ENCODE measurements around the gene CTSK. TPM values are rescaled to one million over a fixed set of nuclear protein-coding genes. Genes with fewer than 3 reads are reported as not detected.

CTSK gene
- total RNA-seq, 1 donor from 2014 or later, result 51.6 TPM

- H3K36me3 Mint-ChIP-seq (ENCODE audit: unreplicated experiment), result peaks cover 24% of the 10 kb centered on the region
- TF ChIP-seq CTCF (IDR thresholded peaks at IDR 0.05), result no peak
- H3K4me3 Mint-ChIP-seq (ENCODE audit: unreplicated experiment), result no peak overlapping the region
- no peaks in the 10 kb centered on the region for H3K27me3 Mint-ChIP-seq (ENCODE audit: unreplicated experiment)
- no peaks in the 10 kb centered on the region for H3K9me3 Mint-ChIP-seq (ENCODE audit: unreplicated experiment)
- no peak overlapping the region for H3K27ac Mint-ChIP-seq (ENCODE audit: unreplicated experiment)
- no peak for DNase-seq (ENCODE audit: extremely low spot score, unreplicated experiment)
- no peaks in the 10 kb centered on the region for H3K4me1 Mint-ChIP-seq (ENCODE audit: unreplicated experiment)
Observed at GRCh38 chr1:150791585-150791984, 16.5 kb downstream of the CTSK start.

GRCh38 chr1:150789396-150789795 lies 18.7 kb downstream of the CTSK start:
- Mint-ChIP-seq H3K9me3 (ENCODE audit: unreplicated experiment) (no peaks in the 10 kb centered on the region), H3K36me3 (ENCODE audit: unreplicated experiment) (peaks cover 10% of the 10 kb centered on the region), H3K27me3 (ENCODE audit: unreplicated experiment) (no peaks in the 10 kb centered on the region), H3K4me1 (ENCODE audit: unreplicated experiment) (no peaks in the 10 kb centered on the region), H3K4me3 (ENCODE audit: unreplicated experiment) (no peak overlapping the region), H3K27ac (ENCODE audit: unreplicated experiment) (no peak overlapping the region)
- TF ChIP-seq CTCF (IDR thresholded peaks at IDR 0.05), result no peak
- DNase-seq (ENCODE audit: extremely low spot score, unreplicated experiment), result no peak

- Mint-ChIP-seq H3K4me3 (ENCODE audit: unreplicated experiment) (no peak overlapping the region), H3K27ac (ENCODE audit: unreplicated experiment) (no peak overlapping the region), H3K4me1 (ENCODE audit: unreplicated experiment) (no peaks in the 10 kb centered on the region), H3K9me3 (ENCODE audit: unreplicated experiment) (no peaks in the 10 kb centered on the region), H3K36me3 (ENCODE audit: unreplicated experiment) (peaks cover 7% of the 10 kb centered on the region), H3K27me3 (ENCODE audit: unreplicated experiment) (no peaks in the 10 kb centered on the region)
- no peak for DNase-seq (ENCODE audit: extremely low spot score, unreplicated experiment)
- TF ChIP-seq CTCF (IDR thresholded peaks at IDR 0.05), result no peak
Observed at GRCh38 chr1:150788946-150789345, 19.1 kb downstream of the CTSK start.

- no peaks in the 10 kb centered on the region for H3K27me3 Mint-ChIP-seq (ENCODE audit: unreplicated experiment)
- H3K9me3 Mint-ChIP-seq (ENCODE audit: unreplicated experiment), result no peaks in the 10 kb centered on the region
- no peaks in the 10 kb centered on the region for H3K4me1 Mint-ChIP-seq (ENCODE audit: unreplicated experiment)
- TF ChIP-seq CTCF (IDR thresholded peaks at IDR 0.05), result no peak
- DNase-seq (ENCODE audit: extremely low spot score, unreplicated experiment), result no peak
- H3K4me3 Mint-ChIP-seq (ENCODE audit: unreplicated experiment), result no peak overlapping the region
- no peak overlapping the region for H3K27ac Mint-ChIP-seq (ENCODE audit: unreplicated experiment)
- peaks cover 7% of the 10 kb centered on the region for H3K36me3 Mint-ChIP-seq (ENCODE audit: unreplicated experiment)
Observed at GRCh38 chr1:150787455-150787854, 20.6 kb downstream of the CTSK start.

- H3K9me3 Mint-ChIP-seq (ENCODE audit: unreplicated experiment), result no peaks in the 10 kb centered on the region
- DNase-seq (ENCODE audit: extremely low spot score, unreplicated experiment), result no peak
- H3K27ac Mint-ChIP-seq (ENCODE audit: unreplicated experiment), result no peak overlapping the region
- H3K4me1 Mint-ChIP-seq (ENCODE audit: unreplicated experiment), result no peaks in the 10 kb centered on the region
- H3K4me3 Mint-ChIP-seq (ENCODE audit: unreplicated experiment), result no peak overlapping the region
- H3K27me3 Mint-ChIP-seq (ENCODE audit: unreplicated experiment), result no peaks in the 10 kb centered on the region
- no peak for TF ChIP-seq CTCF (IDR thresholded peaks at IDR 0.05)
- no peaks in the 10 kb centered on the region for H3K36me3 Mint-ChIP-seq (ENCODE audit: unreplicated experiment)
Observed at GRCh38 chr1:150780510-150780909, 27.6 kb downstream of the CTSK start.
